H1 (cell line): ENCODE data around the gene ZNF213. TPM values are rescaled to one million over a fixed set of nuclear protein-coding genes. Genes with fewer than 3 reads are reported as not detected.

Experiments
- CTCF ChIA-PET: fragments of 300-600 bp; sonication (Branson Sonifier 250); formaldehyde crosslinking; loops from one replicate; lab custom pipeline; 2021; ENCODE audit not compliant: partially characterized antibody; lab: Charles Lee
- POLR2A ChIA-PET: fragments of 300-600 bp; sonication (Branson Sonifier 250); formaldehyde crosslinking; loops from one replicate; lab custom pipeline; 2021; ENCODE audit warnings: inconsistent platforms; ENCODE audit not compliant: partially characterized antibody; lab: Charles Lee
- DNase-seq, 2 experiments: peaks; one replicate each; pipeline versions ENCODE4 v3.0.0 to v3.0.0-alpha.2; 2010 to 2022; ENCODE audit warnings: low spot score in 2 of 2, low read depth in 1 of 2, mixed read lengths in 1 of 2
- FAIRE-seq: peaks from 2 replicates; lab custom pipeline; 2011; peaks lifted over from hg19 to GRCh38; lab: Jason Lieb, UNC
- H2AFZ ChIP-seq: 2 replicates; pipeline ENCODE4 v1.8.1; 2012; ENCODE audit warnings: low read length, inconsistent platforms
- H2AK5ac ChIP-seq: 2 replicates; pipeline ENCODE4 v1.6.1; 2013; ENCODE audit warnings: low read depth, low read length
- H2BK120ac ChIP-seq: replicated peaks from 2 replicates; pipeline ENCODE3; 2013; ENCODE audit warnings: low read depth, low read length, inconsistent platforms
- H2BK12ac ChIP-seq: 2 replicates; pipeline ENCODE4 v1.6.1; 2013; ENCODE audit warnings: low read depth, low read length
- H2BK15ac ChIP-seq: 2 replicates; pipeline ENCODE4 v1.6.1; 2013; ENCODE audit warnings: low read length
- H2BK20ac ChIP-seq: 2 replicates; pipeline ENCODE4 v1.6.1; 2013; ENCODE audit warnings: low read length
- H2BK5ac ChIP-seq: 2 replicates; pipeline ENCODE4 v1.6.1; 2013; ENCODE audit warnings: low read depth, low read length
- H3K14ac ChIP-seq: 2 replicates; pipeline ENCODE4 v1.6.1; 2013; ENCODE audit warnings: inconsistent platforms; ENCODE audit not compliant: insufficient read length
- H3K18ac ChIP-seq: 2 replicates; pipeline ENCODE4 v1.6.1; 2013; ENCODE audit warnings: low read length; ENCODE audit errors: extremely low read depth
- H3K23ac ChIP-seq: 2 replicates; pipeline ENCODE4 v1.6.1; 2013; ENCODE audit warnings: inconsistent platforms; ENCODE audit not compliant: insufficient read length
- H3K23me2 ChIP-seq: 2 replicates; pipeline ENCODE4 v1.6.1; 2013; ENCODE audit warnings: low read depth, low read length
- H3K27ac ChIP-seq: 2 replicates; pipeline ENCODE4 v1.6.1; 2011; ENCODE audit warnings: low read depth, low read length, inconsistent platforms
- H3K27me3 ChIP-seq, 4 experiments: replicated peaks in 1 of 4; 1 replicate in 1 of 4; 2 replicates in 3 of 4; pipeline versions ENCODE4 v1.6.1 to v1.8.1; 2011 to 2013; ENCODE audit warnings: low read length in 3 of 4, mild to moderate bottlenecking in 3 of 4, inconsistent platforms in 2 of 4, mixed read lengths in 2 of 4, moderate library complexity in 1 of 4; ENCODE audit not compliant: control insufficient read depth in 3 of 4, insufficient read depth in 3 of 4; ENCODE audit errors: extremely low read depth in 1 of 4
- H3K36me3 ChIP-seq, 4 experiments: 2 replicates each; pipeline versions ENCODE4 v1.6.1 to v1.8.1; 2011 to 2013; ENCODE audit warnings: mild to moderate bottlenecking in 4 of 4, low read length in 3 of 4, moderate library complexity in 2 of 4, control low read depth in 1 of 4, inconsistent platforms in 1 of 4; ENCODE audit not compliant: insufficient read depth in 4 of 4, control insufficient read depth in 2 of 4
- H3K4ac ChIP-seq: replicated peaks from 2 replicates; pipeline ENCODE3; 2013; ENCODE audit warnings: low read length, low read depth, mixed read lengths, inconsistent platforms; ENCODE audit not compliant: insufficient read length
- H3K4me1 ChIP-seq, 4 experiments: replicated peaks in 1 of 4; 1 replicate in 1 of 4; 2 replicates in 3 of 4; pipeline versions ENCODE4 v1.6.1 to v1.8.1; 2011 to 2013; ENCODE audit warnings: low read length in 3 of 4, inconsistent platforms in 2 of 4, mixed read lengths in 1 of 4; ENCODE audit not compliant: insufficient read depth in 4 of 4, control insufficient read depth in 3 of 4
- H3K4me2 ChIP-seq, 2 experiments: 2 replicates each; pipeline versions ENCODE4 v1.6.1 to v1.8.1; 2011 to 2013; ENCODE audit warnings: low read depth in 2 of 2, low read length in 2 of 2, control low read depth in 1 of 2, inconsistent platforms in 1 of 2, mild to moderate bottlenecking in 1 of 2; ENCODE audit not compliant: insufficient read depth in 1 of 2
- H3K4me3 ChIP-seq, 4 experiments: fragments of 200-600, 300-600 bp in 1 of 4; sonication (generic), shearing (Covaris generic), sonication (Bioruptor Twin) in 1 of 4; 2 replicates each; pipeline versions ENCODE4 v1.5.1 to v1.8.1; 2011 to 2016; ENCODE audit warnings: low read length in 4 of 4, low read depth in 3 of 4, control low read depth in 2 of 4, inconsistent platforms in 2 of 4, mild to moderate bottlenecking in 2 of 4, mixed read lengths in 1 of 4, moderate library complexity in 1 of 4; ENCODE audit not compliant: insufficient read depth in 2 of 4; ENCODE audit errors: extremely low read depth in 1 of 4
- H3K56ac ChIP-seq: replicated peaks from 2 replicates; pipeline ENCODE3; 2013; ENCODE audit warnings: low read depth, mild to moderate bottlenecking, mixed read lengths, low read length, inconsistent platforms; ENCODE audit not compliant: insufficient read length
- H3K79me1 ChIP-seq: 2 replicates; pipeline ENCODE4 v1.6.1; 2013; ENCODE audit warnings: low read depth, low read length, control low read depth
- H3K79me2 ChIP-seq, 2 experiments: 2 replicates each; pipeline versions ENCODE4 v1.6.1 to v1.8.1; 2012 to 2013; ENCODE audit warnings: low read length in 2 of 2, mild to moderate bottlenecking in 2 of 2, inconsistent platforms in 1 of 2; ENCODE audit not compliant: insufficient read depth in 2 of 2, control insufficient read depth in 1 of 2
- H3K9ac ChIP-seq, 4 experiments: replicated peaks in 1 of 4; 1 replicate in 1 of 4; 2 replicates in 3 of 4; pipeline versions ENCODE4 v1.6.1 to v1.8.1; 2011 to 2013; ENCODE audit warnings: low read depth in 3 of 4, low read length in 3 of 4, control low read depth in 2 of 4, mild to moderate bottlenecking in 2 of 4, moderate library complexity in 2 of 4, inconsistent platforms in 1 of 4; ENCODE audit errors: extremely low read depth in 1 of 4
- H3K9me3 ChIP-seq, 2 experiments: 2 replicates each; pipeline versions ENCODE4 v1.6.1 to v1.8.1; 2012 to 2013; ENCODE audit warnings: mild to moderate bottlenecking in 2 of 2, moderate library complexity in 2 of 2, control low read depth in 1 of 2, inconsistent platforms in 1 of 2, low read depth in 1 of 2, low read length in 1 of 2, mixed read lengths in 1 of 2; ENCODE audit not compliant: insufficient read depth in 2 of 2
- H4K20me1 ChIP-seq, 2 experiments: replicated peaks in 1 of 2; 2 replicates each; pipeline versions ENCODE3 to v1.8.1; 2011 to 2013; ENCODE audit warnings: inconsistent platforms in 2 of 2, low read length in 2 of 2, mild to moderate bottlenecking in 1 of 2; ENCODE audit not compliant: insufficient read depth in 2 of 2, control insufficient read depth in 1 of 2
- H4K5ac ChIP-seq: 2 replicates; pipeline ENCODE4 v1.6.1; 2013; ENCODE audit warnings: low read length, low read depth, mixed read lengths, inconsistent platforms; ENCODE audit not compliant: insufficient read length
- H4K8ac ChIP-seq: 2 replicates; pipeline ENCODE4 v1.8.0; 2013; ENCODE audit warnings: mild to moderate bottlenecking, moderate library complexity, low read length, inconsistent platforms; ENCODE audit not compliant: insufficient read depth; ENCODE audit errors: extremely low read depth
- H4K91ac ChIP-seq: replicated peaks from 2 replicates; pipeline ENCODE3; 2013; ENCODE audit warnings: low read length, mixed read lengths, inconsistent platforms; ENCODE audit not compliant: insufficient read length
- EZH2 ChIP-seq: fragments of 200-600 bp; sonication (generic); IDR thresholded peaks from 2 replicates; pipeline ENCODE4 v1.7.1; 2012; ENCODE audit warnings: low read depth, mild to moderate bottlenecking, moderate library complexity, low read length, inconsistent platforms; ENCODE audit not compliant: severe bottlenecking
- WGBS, 2 experiments: shearing (Covaris generic) in 1 of 2; methylation state at CpG; one replicate each; pipeline versions ENCODE4 v1.1.6 to v1.1.7; 2013 to 2015; ENCODE audit warnings: low lambda C conversion rate in 2 of 2, mixed read lengths in 2 of 2, inconsistent platforms in 1 of 2, low coverage in 1 of 2, missing lambda C conversion rate in 1 of 2; ENCODE audit not compliant: insufficient replicate concordance in 2 of 2, insufficient coverage in 1 of 2, insufficient read length in 1 of 2; ENCODE audit errors: extremely low coverage in 1 of 2, missing lambda C conversion rate in 1 of 2; 5-methylcytosine and 5-hydroxymethylcytosine counted together
- polyA plus RNA-seq, 7 experiments: library from polyadenylated mRNA; depleted of rRNA in 3 of 7; stranded (reverse) in 5 of 7; unstranded in 2 of 7; fragments of >200 nt in 5 of 7; fragments of 200-250 nt in 2 of 7; gene quantifications; 1 replicate in 5 of 7; 2 replicates in 1 of 7; 4 replicates in 1 of 7; pipeline versions ENCODE4 v1.2.1 to v1.2.3, GENCODE V29; 2011 to 2013; ENCODE audit warnings: missing spikeins in 2 of 7, mixed read lengths in 2 of 7
- total RNA-seq: library from RNA; stranded (reverse); fragmentation: NEBNext Ultra II Directional; extraction: Animal tissue kit (Norgen Biotek cat#: 25700); gene quantifications from 2 replicates; pipeline ENCODE4 v1.2.1, GENCODE V29; 2021
- TF ChIP-seq, protein P1 (sequence below): IDR thresholded peaks from 2 replicates; pipeline ENCODE4 v1.6.1; 2012; ENCODE audit warnings: inconsistent platforms
- TF ChIP-seq, protein P2 (sequence below): IDR thresholded peaks from 2 replicates; pipeline ENCODE4 v1.6.1; 2011; ENCODE audit warnings: low read depth, mild to moderate bottlenecking, low read length; ENCODE audit not compliant: insufficient read depth

The ZNF213 gene
- total and polyA plus RNA-seq, 2 of the 8 experiments (the other 6 are each of a cell fraction or from before 2014, with no cell fraction given) = 1.6 to 6.9 TPM

DNA sequence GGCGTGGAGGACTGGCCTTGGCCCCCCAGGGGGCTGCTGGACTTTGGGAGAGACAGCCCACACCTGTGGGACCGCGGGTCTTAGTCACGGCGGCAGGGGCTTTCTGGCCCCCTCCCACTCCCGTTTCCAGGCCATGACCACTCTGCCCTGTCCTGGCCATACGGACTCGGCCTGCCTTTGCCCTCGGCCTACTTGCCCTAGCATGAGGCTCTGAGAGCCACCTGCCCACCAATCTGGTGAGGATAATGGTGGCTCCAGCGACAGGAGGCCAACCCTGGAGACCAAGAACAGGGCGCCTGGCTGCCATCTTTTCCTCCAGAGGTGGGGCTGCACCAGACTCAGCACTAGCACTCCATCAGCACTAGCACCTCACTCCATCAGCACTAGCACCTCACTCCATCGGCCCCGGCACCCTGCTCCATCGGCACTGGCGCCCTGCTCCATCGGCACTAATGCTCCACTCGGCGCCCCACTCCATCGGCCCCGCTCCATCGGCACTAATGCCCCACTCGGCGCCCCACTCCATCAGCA is 7.0 kb downstream of the ZNF213 start:
- Histone ChIP-seq H4K20me1 (peaks cover 0 to 7% of the 10 kb centered on the region in 2 experiments), H2AFZ (no peak overlapping the region), H3K4me3 (no peak overlapping the region), H3K79me1 (no peaks in the 10 kb centered on the region), H4K91ac (no peak overlapping the region), H3K36me3 (peaks cover 0 to 8% (median 3%) of the 10 kb centered on the region in 4 experiments; a peak in 4 of 8 replicates), H3K79me2 (no peaks in the 10 kb centered on the region), H3K14ac (no peak overlapping the region), H3K23ac (no peak overlapping the region), H3K27ac (no peak overlapping the region), H3K4ac (no peak overlapping the region), H2BK12ac (no peak overlapping the region), H2BK20ac (no peak overlapping the region), H2AK5ac (no peak overlapping the region), H4K5ac (no peak overlapping the region), H3K23me2 (0 out of 2 replicates have a peak, but pooled peaks cover 2% of the 10 kb centered on the region), H3K9me3 (no peaks in the 10 kb centered on the region), H3K4me1 (no peaks in the 10 kb centered on the region), H3K4me2 (no peak overlapping the region), H2BK15ac (no peak overlapping the region), H2BK5ac (no peak overlapping the region), H4K8ac (no peak overlapping the region), H2BK120ac (no peak overlapping the region), H3K56ac (no peak overlapping the region), H3K18ac (no peak overlapping the region), H3K9ac (no peak overlapping the region), H3K27me3 (no peaks in the 10 kb centered on the region)
- FAIRE-seq (no peak), DNase-seq (no peak)
- CTCF ChIA-PET = interaction anchor here (2.0 to 4.8 kb wide), 3 partner anchors 8 to 13 kb away, joined by 9 to 29 read pairs (median 26); no protein-coding TSS in a partner anchor
- 92% methylated on average over 23 of the region's 23 CpGs; no CpG with 5 or more reads in 1 of the 2 experiments for WGBS, 2 experiments
- no peak for TF ChIP-seq EZH2
- TF ChIP-seq, protein P1, sequence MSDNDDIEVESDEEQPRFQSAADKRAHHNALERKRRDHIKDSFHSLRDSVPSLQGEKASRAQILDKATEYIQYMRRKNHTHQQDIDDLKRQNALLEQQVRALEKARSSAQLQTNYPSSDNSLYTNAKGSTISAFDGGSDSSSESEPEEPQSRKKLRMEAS = no peak
- TF ChIP-seq, protein P2, sequence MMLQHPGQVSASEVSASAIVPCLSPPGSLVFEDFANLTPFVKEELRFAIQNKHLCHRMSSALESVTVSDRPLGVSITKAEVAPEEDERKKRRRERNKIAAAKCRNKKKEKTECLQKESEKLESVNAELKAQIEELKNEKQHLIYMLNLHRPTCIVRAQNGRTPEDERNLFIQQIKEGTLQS = no peak
- POLR2A ChIA-PET = interaction anchor here (1.9 to 3.9 kb wide), 2 partner anchors 10 to 13 kb away, joined by 7 to 20 read pairs; no protein-coding TSS in a partner anchor
